IPS DF 6.9 (cell line): Measurements from ENCODE around the gene SUGP1.

Experiments used
- DNase-seq: peaks from one replicate; pipeline ENCODE4 v3.0.0-alpha.2; 2013; ENCODE audit warnings: low read depth, low spot score
- H3K27ac ChIP-seq: one replicate; pipeline ENCODE4 v1.5.1; 2013; ENCODE audit warnings: low read length, control low read depth
- H3K27me3 ChIP-seq: 2 replicates; pipeline ENCODE4 v1.6.1; 2013; ENCODE audit warnings: mild to moderate bottlenecking, low read length; ENCODE audit not compliant: control insufficient read depth, insufficient read depth
- H3K36me3 ChIP-seq: 2 replicates; pipeline ENCODE4 v1.6.1; 2013; ENCODE audit warnings: low read length; ENCODE audit not compliant: control insufficient read depth, insufficient read depth
- H3K4me1 ChIP-seq: 2 replicates; pipeline ENCODE4 v1.6.1; 2013; ENCODE audit warnings: low read length; ENCODE audit not compliant: control insufficient read depth, insufficient read depth
- H3K4me3 ChIP-seq: 2 replicates; pipeline ENCODE4 v1.5.1; 2013; ENCODE audit warnings: mild to moderate bottlenecking, low read length
- H3K9me3 ChIP-seq: 2 replicates; pipeline ENCODE4 v1.6.1; 2013; ENCODE audit warnings: low read length, inconsistent platforms; ENCODE audit not compliant: control insufficient read depth, insufficient read depth
- WGBS: extraction: QIAGEN DNeasy Blood & Tissue Kit; methylation state at CpG from one replicate; pipeline ENCODE4 v1.1.7; 2013; ENCODE audit warnings: mixed read lengths, missing lambda C conversion rate; ENCODE audit not compliant: insufficient read length, insufficient coverage; 5-methylcytosine and 5-hydroxymethylcytosine counted together

SUGP1 gene

DNA sequence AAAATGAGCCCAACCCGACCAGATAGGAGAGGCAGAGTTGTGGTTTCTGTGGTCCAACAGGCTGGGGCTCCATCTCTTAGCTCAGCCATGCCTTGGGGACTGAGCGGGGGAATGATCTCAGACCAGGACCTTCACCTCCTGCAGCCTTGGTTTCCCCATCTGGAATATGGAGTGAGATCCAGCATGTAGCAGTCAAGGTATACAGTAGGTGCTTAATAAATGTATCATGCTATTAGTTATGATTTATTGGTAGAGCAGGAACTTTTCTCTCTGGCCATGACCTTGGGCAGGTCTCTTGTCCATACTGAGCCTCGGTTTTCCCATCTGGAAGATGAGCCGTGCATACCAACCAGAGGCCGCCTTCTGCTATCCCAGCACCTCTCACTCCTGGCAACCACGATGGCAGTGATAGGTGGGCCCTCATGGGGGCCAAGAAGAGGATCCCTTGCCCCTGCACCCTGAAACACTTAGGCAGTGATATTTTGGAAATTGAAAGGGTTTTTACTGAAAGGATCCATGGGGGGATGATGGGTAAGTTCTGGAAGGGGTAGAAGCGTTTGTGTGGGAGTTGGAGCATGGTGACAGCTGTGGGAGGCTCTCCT, 56.3 kb downstream of the SUGP1 start:
- no peak for DNase-seq
- Histone ChIP-seq H3K9me3 (no peaks in the 10 kb centered on the region), H3K27me3 (peaks cover 1% of the 10 kb centered on the region; the same call in 1 of the 2 replicates), H3K27ac (no peak overlapping the region), H3K4me1 (peaks cover 3% of the 10 kb centered on the region), H3K4me3 (no peak overlapping the region), H3K36me3 (no peaks in the 10 kb centered on the region)
- WGBS, result 100% methylated on average over 1 of the region's 7 CpGs

DNA sequence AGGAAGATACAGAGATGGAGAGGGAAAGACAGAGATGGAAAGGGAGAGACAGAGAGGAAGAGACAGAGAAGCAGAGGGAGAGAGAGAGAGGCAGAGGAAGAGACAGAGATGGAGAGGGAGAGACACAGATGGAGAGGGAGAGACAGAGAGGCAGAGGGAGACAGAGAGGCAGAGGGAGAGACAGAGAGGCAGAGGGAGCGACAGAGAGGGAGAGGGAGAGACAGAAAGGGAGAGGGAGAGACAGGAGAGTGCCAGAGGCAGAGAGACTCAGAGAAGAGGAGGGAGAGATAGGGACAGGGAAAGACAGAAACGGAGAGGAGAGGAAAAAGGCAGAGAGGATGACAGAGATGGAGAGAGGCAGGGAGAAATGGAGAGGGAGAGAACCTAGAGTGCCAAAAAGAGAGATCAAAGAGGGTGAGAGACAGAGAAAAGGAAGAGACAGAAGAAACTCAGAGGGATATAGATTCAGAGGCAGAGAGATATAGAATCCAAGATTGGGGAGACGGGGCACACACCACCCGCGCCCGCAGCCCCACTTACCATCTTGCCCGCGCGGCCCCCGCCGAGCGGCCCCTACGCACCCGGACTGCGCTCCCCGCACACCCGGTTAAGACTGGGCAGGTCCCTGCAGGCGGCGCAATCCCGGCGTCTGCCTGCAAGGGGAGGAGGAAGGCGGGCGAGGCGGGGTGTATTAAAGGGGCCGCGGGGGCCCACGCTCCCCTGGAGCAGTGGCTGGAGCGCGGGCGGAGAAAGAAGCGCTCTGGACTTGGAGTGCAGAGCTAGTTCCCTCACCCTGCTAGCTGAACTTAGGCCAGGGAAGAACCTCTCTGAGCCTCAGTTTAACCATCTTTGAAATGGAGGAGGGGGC, 57.9 kb downstream of the SUGP1 start:
- Histone ChIP-seq H3K9me3 (no peaks in the 10 kb centered on the region), H3K27ac (no peak overlapping the region), H3K4me3 (peak overlapping the region; percentile 69; the same call in 1 of the 2 replicates), H3K36me3 (peaks cover 6% of the 10 kb centered on the region; the same call in 1 of the 2 replicates), H3K4me1 (peaks cover 3% of the 10 kb centered on the region), H3K27me3 (peaks cover 1% of the 10 kb centered on the region; the same call in 1 of the 2 replicates)
- WGBS, result no CpG with 5 or more reads among the region's 31 CpGs
- DNase-seq, result no peak

DNA sequence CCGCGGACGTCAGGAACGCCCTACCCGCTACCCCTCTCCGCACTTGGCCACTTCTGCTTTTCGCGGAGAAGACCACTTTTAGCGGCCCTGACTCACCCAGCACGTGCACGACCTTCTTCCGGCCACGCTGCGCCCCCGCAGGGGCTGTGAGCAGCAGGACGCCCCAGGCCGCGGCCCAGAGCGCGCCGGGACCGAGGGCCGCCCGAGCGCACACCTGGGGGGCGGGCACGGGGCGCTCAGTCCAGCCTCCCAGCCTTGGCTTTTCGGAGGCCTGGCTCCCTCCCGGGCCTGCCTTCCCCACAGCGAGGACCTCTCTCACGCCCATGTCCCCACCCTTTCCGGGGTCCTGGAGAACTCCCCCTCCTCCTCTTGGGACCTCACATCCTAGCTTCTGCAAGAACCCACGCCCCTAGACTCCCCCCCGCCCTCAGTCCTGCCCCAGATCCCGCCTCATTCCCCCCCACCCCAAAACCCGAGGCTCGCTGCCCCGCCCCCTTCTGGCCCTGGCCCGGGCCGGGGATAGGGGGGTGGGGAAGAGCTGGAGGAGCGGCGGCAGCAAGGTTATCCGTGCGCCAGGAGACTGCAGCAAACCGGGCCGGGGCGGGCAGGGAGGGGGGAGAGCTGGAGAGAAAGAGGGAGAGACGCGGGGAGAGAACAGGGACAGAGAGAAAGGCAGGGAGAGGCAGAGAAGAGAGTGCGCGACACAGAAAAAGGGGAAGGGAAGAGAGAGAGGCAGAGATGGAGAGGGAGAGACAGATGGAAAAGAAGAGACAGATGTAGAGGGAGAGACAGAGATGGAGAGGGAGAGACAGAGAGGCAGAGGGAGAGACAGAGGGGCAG, 58.7 kb downstream of the SUGP1 start:
- no CpG with 5 or more reads among the region's 52 CpGs for WGBS
- H3K27me3 ChIP-seq, result peaks cover 1% of the 10 kb centered on the region; the same call in 1 of the 2 replicates
- peak overlapping the region; percentile 69; the same call in 1 of the 2 replicates for H3K4me3 ChIP-seq
- H3K4me1 ChIP-seq, result peaks cover 3% of the 10 kb centered on the region
- DNase-seq, result no peak
- peaks cover 6% of the 10 kb centered on the region; the same call in 1 of the 2 replicates for H3K36me3 ChIP-seq
- no peaks in the 10 kb centered on the region for H3K9me3 ChIP-seq
- no peak overlapping the region for H3K27ac ChIP-seq

DNA sequence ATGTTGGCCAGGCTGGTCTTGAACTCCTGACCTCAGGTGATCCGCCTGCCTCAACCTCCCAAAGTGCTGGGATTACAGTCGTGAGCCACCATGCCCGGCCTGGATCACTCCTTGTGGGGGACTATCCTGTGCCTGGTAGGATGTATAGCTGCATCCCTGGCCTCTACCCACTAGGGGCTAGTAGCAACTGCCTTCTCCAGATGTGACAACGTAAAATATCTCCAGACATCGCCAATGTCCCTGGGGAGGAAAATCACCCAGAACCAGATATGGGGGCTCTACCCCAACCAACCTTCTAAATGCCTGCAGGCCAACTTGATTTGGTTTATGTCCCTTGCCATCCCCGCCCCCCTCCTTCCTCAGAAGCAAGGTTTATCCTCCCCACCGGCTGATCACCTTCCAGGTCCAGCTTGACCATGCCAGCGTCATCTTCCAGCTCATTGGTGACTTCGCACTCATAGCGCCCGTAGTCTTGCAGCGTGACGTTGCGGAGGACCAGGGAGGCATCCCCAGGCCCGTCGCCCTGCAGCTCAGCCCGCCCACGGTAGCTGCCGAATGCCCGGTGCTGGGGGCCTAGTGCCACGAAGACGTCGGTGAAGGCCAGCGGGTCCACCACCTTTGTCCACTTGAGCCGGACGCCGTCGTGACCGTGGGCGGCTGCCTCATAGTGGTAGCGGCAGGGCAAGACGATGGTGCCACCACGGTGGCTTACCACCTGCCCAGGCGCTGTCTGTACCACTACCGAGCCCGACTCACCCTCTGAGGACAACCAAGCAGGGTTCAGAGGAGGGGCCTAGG, 59.7 kb downstream of the SUGP1 start:
- Histone ChIP-seq H3K27ac (no peak overlapping the region), H3K4me1 (peaks cover 3% of the 10 kb centered on the region), H3K27me3 (peaks cover 1% of the 10 kb centered on the region; the same call in 1 of the 2 replicates), H3K9me3 (no peaks in the 10 kb centered on the region), H3K4me3 (peak overlapping the region; percentile 69; the same call in 1 of the 2 replicates), H3K36me3 (peaks cover 6% of the 10 kb centered on the region; the same call in 1 of the 2 replicates)
- WGBS, result no CpG with 5 or more reads among the region's 36 CpGs
- no peak for DNase-seq

DNA sequence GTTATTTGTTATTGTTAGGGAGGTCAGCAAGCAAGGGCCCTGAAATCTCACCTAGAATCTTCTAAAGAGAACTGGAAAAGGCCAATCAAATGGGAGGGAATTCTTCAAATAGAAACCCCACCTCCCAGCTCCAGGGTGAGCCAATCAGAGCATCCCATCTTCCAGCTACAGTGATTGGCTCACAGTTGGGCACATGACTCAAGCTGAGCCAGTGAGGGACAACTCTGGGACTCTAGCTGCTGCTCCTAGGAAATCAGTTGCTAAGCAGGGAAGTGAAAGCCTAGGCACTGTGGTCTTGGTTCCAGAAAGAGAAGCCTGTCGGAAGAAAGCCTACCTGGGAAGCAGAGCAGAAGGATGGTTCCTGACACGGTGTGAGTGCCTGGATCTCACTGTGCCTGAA, 60.6 kb downstream of the SUGP1 start:
- Histone ChIP-seq H3K27ac (no peak overlapping the region), H3K4me3 (no peak overlapping the region), H3K36me3 (peaks cover 6% of the 10 kb centered on the region; the same call in 1 of the 2 replicates), H3K27me3 (peaks cover 1% of the 10 kb centered on the region; the same call in 1 of the 2 replicates), H3K4me1 (peaks cover 3% of the 10 kb centered on the region), H3K9me3 (no peaks in the 10 kb centered on the region)
- no peak for DNase-seq
- WGBS, result no CpG with 5 or more reads among the region's 2 CpGs

DNA sequence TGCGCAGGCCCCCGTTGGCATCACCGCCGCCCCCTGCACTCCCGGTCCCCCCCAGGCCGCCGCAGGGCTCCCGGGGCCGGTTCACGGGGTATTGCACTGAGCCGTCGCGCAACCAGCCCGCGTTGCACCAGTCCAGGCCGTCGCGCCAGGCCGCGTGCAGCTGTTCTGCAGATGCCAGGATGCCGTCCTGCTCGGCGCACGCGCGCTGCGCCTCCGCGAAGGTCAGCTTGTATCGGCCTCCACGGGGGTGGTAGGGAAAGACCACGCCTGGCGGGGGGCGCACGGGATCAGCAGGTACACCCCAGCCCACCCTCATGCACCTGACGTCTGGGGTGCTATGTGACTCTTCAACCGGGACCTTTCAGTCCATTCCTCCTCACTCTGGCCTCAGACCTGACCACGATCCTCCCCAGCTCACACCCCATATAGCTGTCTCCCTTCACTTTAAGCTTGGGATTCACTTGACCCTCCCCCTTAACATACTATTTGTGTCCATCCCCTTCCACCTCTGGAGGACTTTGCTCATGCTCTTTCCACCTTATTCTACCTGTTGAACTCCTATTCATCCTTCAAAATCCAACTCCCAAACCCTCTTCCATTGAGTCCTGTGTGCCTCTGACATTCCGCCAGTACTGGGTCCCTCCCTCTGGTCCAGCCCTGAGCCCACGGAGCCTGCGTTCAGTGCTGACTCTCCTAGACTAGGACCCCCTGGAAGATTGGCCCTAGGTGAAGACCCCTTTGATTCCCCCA, 61.5 kb downstream of the SUGP1 start:
- Histone ChIP-seq H3K27ac (no peak overlapping the region), H3K9me3 (no peaks in the 10 kb centered on the region), H3K36me3 (peaks cover 6% of the 10 kb centered on the region; the same call in 1 of the 2 replicates), H3K27me3 (peaks cover 1% of the 10 kb centered on the region; the same call in 1 of the 2 replicates), H3K4me3 (no peak overlapping the region), H3K4me1 (peaks cover 3% of the 10 kb centered on the region)
- no CpG with 5 or more reads among the region's 41 CpGs for WGBS
- DNase-seq, result no peak

DNA sequence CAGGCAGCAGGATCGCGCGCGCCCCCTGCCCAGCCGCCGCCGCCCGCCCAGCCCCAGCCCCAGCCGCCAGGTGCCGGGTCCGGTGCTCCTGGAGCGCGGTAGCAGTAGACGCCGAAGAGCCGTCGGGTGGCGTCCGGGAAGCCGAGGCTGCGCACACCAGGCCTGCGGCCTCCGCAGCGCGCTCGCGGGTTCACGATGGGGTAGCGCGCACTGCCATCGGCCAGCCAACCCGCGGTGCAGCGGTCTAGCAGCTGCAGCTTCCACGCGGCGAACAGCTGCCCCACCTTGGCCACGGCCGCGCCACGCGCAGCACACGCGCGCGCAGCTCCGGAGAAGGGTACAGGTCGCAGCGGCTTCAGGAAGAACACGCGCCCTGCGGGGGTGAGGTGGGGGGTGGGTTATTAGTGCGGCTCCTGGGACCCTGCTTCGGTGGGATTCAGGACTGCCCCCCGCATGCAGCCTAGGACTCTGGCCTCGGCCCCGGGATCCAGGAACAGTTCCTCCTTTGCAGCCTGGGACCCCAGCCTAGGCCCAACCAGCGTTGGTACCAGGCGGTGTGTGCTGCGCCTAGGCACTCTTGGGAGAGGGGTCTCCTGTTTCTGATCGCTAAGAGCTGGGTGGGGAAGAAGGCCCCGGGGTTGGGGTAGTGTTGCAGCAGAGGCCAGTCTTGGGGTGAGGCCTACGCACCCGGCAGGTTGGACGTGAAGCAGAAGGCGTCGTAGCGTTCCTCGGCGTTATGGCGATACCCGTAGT, 62.3 kb downstream of the SUGP1 start:
- Histone ChIP-seq H3K27ac (no peak overlapping the region), H3K36me3 (peaks cover 6% of the 10 kb centered on the region; the same call in 1 of the 2 replicates), H3K4me3 (no peak overlapping the region), H3K27me3 (no peaks in the 10 kb centered on the region; the same call in 1 of the 2 replicates), H3K4me1 (peaks cover 3% of the 10 kb centered on the region), H3K9me3 (no peaks in the 10 kb centered on the region)
- no CpG with 5 or more reads among the region's 72 CpGs for WGBS
- no peak for DNase-seq

DNA sequence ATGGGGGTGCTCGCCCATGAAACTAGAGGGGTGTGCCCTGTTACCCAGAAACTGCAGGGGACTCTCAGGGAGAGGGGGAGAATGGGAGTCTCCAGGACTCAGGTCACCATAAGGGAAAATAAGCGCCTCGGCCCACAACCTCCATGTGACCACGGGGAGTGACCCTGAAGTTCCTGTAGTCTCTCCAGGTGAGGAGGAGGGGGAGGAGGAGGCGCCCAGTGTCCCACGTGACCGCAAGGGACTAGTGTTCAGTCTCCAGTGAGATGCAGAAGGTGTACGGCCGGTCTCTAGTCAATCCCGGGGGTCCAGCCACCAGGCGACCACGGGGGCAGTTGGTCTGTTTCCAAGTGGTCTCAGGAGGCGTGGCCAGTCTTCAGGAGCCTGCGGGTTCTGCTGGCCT, 63.2 kb downstream of the SUGP1 start:
- DNase-seq, result no peak
- no peaks in the 10 kb centered on the region; the same call in 1 of the 2 replicates for H3K27me3 ChIP-seq
- H3K27ac ChIP-seq, result no peak overlapping the region
- no peaks in the 10 kb centered on the region for H3K9me3 ChIP-seq
- no CpG with 5 or more reads among the region's 14 CpGs for WGBS
- H3K4me1 ChIP-seq, result peaks cover 3% of the 10 kb centered on the region
- peaks cover 6% of the 10 kb centered on the region; the same call in 1 of the 2 replicates for H3K36me3 ChIP-seq
- H3K4me3 ChIP-seq, result no peak overlapping the region
